Measurements from ENCODE around the gene NCKAP5L.

Gene NCKAP5L

GRCh38 chr12:49741882-49742620 is 86.2 kb downstream of the NCKAP5L start:
- in situ Hi-C loops (cut with HindIII; ENCODE audit: low sequenced_read_pairs), result no loop called here

Data from endothelial cell of hepatic sinusoid (primary cell).